ENCODE measurements around the gene ADCYAP1. TPM values are rescaled to one million over a fixed set of nuclear protein-coding genes. Genes with fewer than 3 reads are reported as not detected.

The ADCYAP1 gene
- polyA plus RNA-seq, 1 of the 3 experiments (the other 2 are of a cell fraction): not detected

GRCh38 chr18:901761-902160, 2.9 kb upstream of the ADCYAP1 start:
- POLR2A ChIA-PET: no interaction called here
- TF ChIP-seq REST (IDR thresholded peaks at IDR 0.05; ENCODE audit: low read depth, low read length): no peak
- H2AFZ ChIP-seq (ENCODE audit: low read depth): no peak overlapping the region
- no peaks in the 10 kb centered on the region for H3K36me3 ChIP-seq (replicated peaks in 1 of 2; ENCODE audit: control insufficient read depth in 1 of 2, insufficient read depth in 2 of 2, low read length in 1 of 2)
- H4K20me1 ChIP-seq (ENCODE audit: insufficient read depth): no peaks in the 10 kb centered on the region
- CTCF ChIA-PET: interaction anchor here (0.6 to 1.7 kb wide), 2 partner anchors 37 to 60 kb away, joined by 3 read pairs; no protein-coding TSS in a partner anchor
- no peak overlapping the region for H3K9ac ChIP-seq
- no peaks in the 10 kb centered on the region for H3F3A ChIP-seq (replicated peaks; ENCODE audit: insufficient read depth)
- H3K79me2 ChIP-seq (ENCODE audit: insufficient read depth): no peaks in the 10 kb centered on the region
- peaks cover 50% of the 10 kb centered on the region for H3K27me3 ChIP-seq (ENCODE audit: insufficient read depth)
- no peak overlapping the region for H3K4me3 ChIP-seq (ENCODE audit: low read depth in 2 of 2, low read length in 1 of 2)
- no peaks in the 10 kb centered on the region for H3K4me1 ChIP-seq (ENCODE audit: control insufficient read depth in 1 of 2, insufficient read depth in 2 of 2, low read depth in 1 of 2, low read length in 1 of 2)
- no peak overlapping the region for H3K4me2 ChIP-seq
- no peaks in the 10 kb centered on the region for H3K9me3 ChIP-seq
- no peak for DNase-seq
- H3K9me2 ChIP-seq: no peaks in the 10 kb centered on the region
- H3K27ac ChIP-seq (ENCODE audit: low read depth in 2 of 2, low read length in 1 of 2): no peak overlapping the region

- CTCF ChIA-PET: interaction anchor here (1.7 kb wide), 1 partner anchor 37 kb away, joined by 3 read pairs; no protein-coding TSS in a partner anchor
These were observed 2.4 kb upstream of the ADCYAP1 start for GRCh38 chr18:902229-902628.

More at GRCh38 chr18:902229-902628, 2.4 kb upstream of the ADCYAP1 start:
- 23% methylated on average over 9 of the region's 9 CpGs for WGBS (ENCODE audit: low lambda C conversion rate)
- H2AFZ ChIP-seq (ENCODE audit: low read depth): no peak overlapping the region
- no peaks in the 10 kb centered on the region for H3K36me3 ChIP-seq (replicated peaks in 1 of 2; ENCODE audit: control insufficient read depth in 1 of 2, insufficient read depth in 2 of 2, low read length in 1 of 2)
- no peaks in the 10 kb centered on the region for H4K20me1 ChIP-seq (ENCODE audit: insufficient read depth)
- POLR2A ChIA-PET: no interaction called here
- H3K4me1 ChIP-seq (ENCODE audit: control insufficient read depth in 1 of 2, insufficient read depth in 2 of 2, low read depth in 1 of 2, low read length in 1 of 2): no peaks in the 10 kb centered on the region
- TF ChIP-seq RXRA (IDR thresholded peaks at IDR 0.05; ENCODE audit: borderline replicate concordance, low read depth) (no peak), CTCF (IDR thresholded peaks at IDR 0.05) (no peak), MXI1 (IDR thresholded peaks at IDR 0.05; ENCODE audit: low read depth, low read length) (no peak), SMC3 (IDR thresholded peaks at IDR 0.05; ENCODE audit: low read depth, low read length) (no peak), EP300 (IDR thresholded peaks at IDR 0.05; ENCODE audit: borderline replicate concordance in 1 of 2, low read depth in 1 of 2, low read length in 1 of 2) (no peak), TAF1 (IDR thresholded peaks at IDR 0.05; ENCODE audit: borderline replicate concordance, low read depth, low read length) (no peak)
- H3K4me2 ChIP-seq: no peak overlapping the region
- DNase-seq: no peak
- no peaks in the 10 kb centered on the region for H3K9me3 ChIP-seq
- no peak overlapping the region for H3K27ac ChIP-seq (ENCODE audit: low read depth in 2 of 2, low read length in 1 of 2)
- no peaks in the 10 kb centered on the region for H3K9me2 ChIP-seq
- H3K27me3 ChIP-seq (ENCODE audit: insufficient read depth): peaks cover 54% of the 10 kb centered on the region
- H3F3A ChIP-seq (replicated peaks; ENCODE audit: insufficient read depth): no peaks in the 10 kb centered on the region
- no peaks in the 10 kb centered on the region for H3K79me2 ChIP-seq (ENCODE audit: insufficient read depth)
- no peak overlapping the region for H3K4me3 ChIP-seq (ENCODE audit: low read depth in 2 of 2, low read length in 1 of 2)
- no peak overlapping the region for H3K9ac ChIP-seq

Measured in SK-N-SH (cell line).